Measurements from ENCODE around the gene CNGB1.
"Not testable (repeated sequence)": the region's sequence is repeated elsewhere in the genome, so short reads cannot be mapped to it uniquely, and the experiment has no call there.

Gene CNGB1

DNA sequence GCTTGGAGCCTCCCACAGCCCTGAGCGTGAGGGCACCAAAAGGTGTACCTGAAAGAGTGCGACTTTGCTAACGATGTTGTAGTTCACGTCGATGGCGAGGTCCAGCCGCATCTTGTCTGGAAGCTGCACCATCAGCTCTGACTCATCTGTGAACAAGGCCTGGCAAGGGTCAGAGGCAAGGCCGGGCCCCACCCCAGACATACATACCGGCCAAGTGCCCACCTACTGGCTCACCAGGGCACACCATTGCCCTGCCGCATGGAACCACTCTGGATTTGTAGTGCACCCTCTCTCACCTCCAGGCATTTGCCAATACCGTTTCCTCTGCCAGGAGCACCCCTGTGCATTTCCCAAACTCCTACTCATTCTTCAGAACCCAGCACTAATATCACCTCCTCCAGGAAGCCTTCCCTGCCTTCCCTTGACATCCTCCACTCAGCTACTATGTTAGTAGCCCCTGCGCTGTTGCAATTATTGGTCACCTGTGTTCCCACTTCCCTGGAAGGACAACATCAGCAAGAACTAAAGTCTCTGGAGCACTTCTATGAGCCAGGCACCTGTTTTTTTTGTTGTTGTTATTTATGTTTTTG, 69.4 kb downstream of the CNGB1 start:
- H3K4me3 ChIP-seq (ENCODE audit: low read depth in 1 of 5, low read length in 5 of 5), result no peak overlapping the region
- no peaks in the 10 kb centered on the region for H3K9me3 ChIP-seq (ENCODE audit: control insufficient read depth in 5 of 5, low read length in 5 of 5)
- no peak overlapping the region for H3K9ac ChIP-seq (ENCODE audit: low read length in 5 of 5)
- H3K27ac ChIP-seq (ENCODE audit: low read depth, low read length), result no peak overlapping the region
- peaks cover 13 to 25% (median 19%) of the 10 kb centered on the region in 5 donors for H3K27me3 ChIP-seq (ENCODE audit: control insufficient read depth in 5 of 5, insufficient read depth in 4 of 5, low read length in 5 of 5)
- no peaks in the 10 kb centered on the region for H3K36me3 ChIP-seq (ENCODE audit: control insufficient read depth in 5 of 5, insufficient read depth in 5 of 5, low read length in 5 of 5)
- H3K4me1 ChIP-seq (ENCODE audit: control insufficient read depth in 5 of 5, insufficient read depth in 5 of 5, low read length in 5 of 5), result no peaks in the 10 kb centered on the region

DNA sequence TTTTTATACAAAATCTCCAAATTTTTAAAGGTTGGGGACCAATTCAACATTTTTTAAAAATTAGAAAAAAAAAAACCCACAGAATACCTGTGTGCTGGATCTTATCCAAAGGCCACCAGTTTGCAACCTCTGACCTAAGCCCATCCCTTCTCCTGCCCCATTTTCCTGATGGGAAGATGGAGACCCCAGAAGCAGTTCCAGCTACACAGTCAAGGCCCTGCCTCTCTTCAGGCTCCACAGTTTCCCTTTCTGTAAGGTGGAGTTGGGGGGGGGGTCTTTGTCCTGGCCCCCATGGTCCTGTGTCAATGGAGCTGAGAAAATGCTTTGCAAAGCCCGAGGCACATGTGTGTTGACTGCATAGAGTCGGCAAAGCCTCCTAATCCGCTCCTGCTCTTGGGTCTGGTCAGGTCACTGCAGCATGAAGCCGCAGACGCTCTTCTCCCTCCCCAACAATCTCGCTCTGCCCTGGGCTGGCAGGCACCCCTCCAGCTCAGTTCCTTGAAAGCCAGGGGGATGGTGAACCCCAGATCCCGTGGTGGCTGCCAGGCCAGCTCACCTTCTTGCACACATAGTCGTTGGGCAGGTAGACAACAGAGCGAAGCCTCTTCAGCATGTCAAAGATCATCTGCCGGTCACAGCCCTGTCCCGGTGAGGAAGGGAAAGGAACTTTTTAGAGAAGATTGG, 70.0 kb downstream of the CNGB1 start:
- Histone ChIP-seq H3K9me3 (ENCODE audit: control insufficient read depth in 5 of 5, low read length in 5 of 5) (no peaks in the 10 kb centered on the region), H3K27ac (ENCODE audit: low read depth, low read length) (no peak overlapping the region), H3K4me3 (ENCODE audit: low read depth in 1 of 5, low read length in 5 of 5) (no peak overlapping the region), H3K27me3 (ENCODE audit: control insufficient read depth in 5 of 5, insufficient read depth in 4 of 5, low read length in 5 of 5) (peaks cover 10 to 23% (median 19%) of the 10 kb centered on the region in 5 donors), H3K4me1 (ENCODE audit: control insufficient read depth in 5 of 5, insufficient read depth in 5 of 5, low read length in 5 of 5) (peaks cover 0 to 3% (median 0%) of the 10 kb centered on the region in 5 donors), H3K36me3 (ENCODE audit: control insufficient read depth in 5 of 5, insufficient read depth in 5 of 5, low read length in 5 of 5) (no peaks in the 10 kb centered on the region), H3K9ac (ENCODE audit: low read length in 5 of 5) (no peak overlapping the region)

DNA sequence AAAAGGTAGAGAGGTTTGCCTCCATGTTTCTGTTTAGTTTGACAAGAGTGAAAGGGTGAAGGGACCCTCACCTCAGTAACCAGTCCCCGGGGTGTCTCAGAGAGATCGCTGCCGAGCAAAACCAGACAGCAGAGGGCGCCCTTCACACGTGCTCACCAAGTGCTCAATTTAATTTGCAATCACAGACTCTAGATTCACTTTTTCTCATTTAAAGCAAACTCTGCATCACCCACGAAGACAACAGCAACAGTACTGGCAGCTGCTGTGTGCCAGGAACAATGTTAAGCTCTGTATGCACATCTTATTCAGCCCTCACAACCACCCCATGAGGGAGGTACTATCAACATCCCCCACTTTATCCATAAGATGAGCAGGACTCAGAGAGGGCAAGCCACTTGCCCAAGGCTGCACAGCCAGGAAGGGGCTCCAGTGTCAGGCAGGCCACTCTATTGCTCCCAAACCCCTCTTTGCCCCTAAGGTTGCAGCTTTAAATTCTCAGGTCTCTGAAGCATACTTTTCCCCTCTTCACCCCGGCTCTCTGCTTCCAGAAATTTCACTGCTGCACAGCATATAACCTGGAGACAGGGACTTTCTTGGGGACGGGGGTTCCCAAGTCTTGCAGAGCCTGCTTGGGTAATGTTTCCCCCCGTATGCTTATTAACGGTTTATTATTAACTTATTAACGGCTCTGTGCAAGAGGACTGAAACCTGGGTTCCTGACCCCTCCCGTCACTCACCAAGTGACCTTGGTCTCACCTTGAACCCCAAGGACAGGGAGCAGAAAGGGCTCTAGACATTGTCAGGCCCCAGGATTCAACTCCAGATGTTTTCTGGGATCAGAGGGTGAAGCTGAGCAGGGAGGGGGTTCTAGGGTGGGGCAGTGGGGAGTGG, 70.9 kb downstream of the CNGB1 start:
- H3K9me3 ChIP-seq (ENCODE audit: control insufficient read depth in 5 of 5, low read length in 5 of 5), result no peaks in the 10 kb centered on the region
- no peaks in the 10 kb centered on the region for H3K36me3 ChIP-seq (ENCODE audit: control insufficient read depth in 5 of 5, insufficient read depth in 5 of 5, low read length in 5 of 5)
- H3K4me1 ChIP-seq (ENCODE audit: control insufficient read depth in 5 of 5, insufficient read depth in 5 of 5, low read length in 5 of 5), result peaks cover 0 to 5% (median 0%) of the 10 kb centered on the region in 5 donors
- H3K27ac ChIP-seq (ENCODE audit: low read depth, low read length), result no peak overlapping the region
- no peak overlapping the region for H3K9ac ChIP-seq (ENCODE audit: low read length in 5 of 5)
- peaks cover 10 to 23% (median 18%) of the 10 kb centered on the region in 5 donors for H3K27me3 ChIP-seq (ENCODE audit: control insufficient read depth in 5 of 5, insufficient read depth in 4 of 5, low read length in 5 of 5)
- no peak overlapping the region for H3K4me3 ChIP-seq (ENCODE audit: low read depth in 1 of 5, low read length in 5 of 5)

DNA sequence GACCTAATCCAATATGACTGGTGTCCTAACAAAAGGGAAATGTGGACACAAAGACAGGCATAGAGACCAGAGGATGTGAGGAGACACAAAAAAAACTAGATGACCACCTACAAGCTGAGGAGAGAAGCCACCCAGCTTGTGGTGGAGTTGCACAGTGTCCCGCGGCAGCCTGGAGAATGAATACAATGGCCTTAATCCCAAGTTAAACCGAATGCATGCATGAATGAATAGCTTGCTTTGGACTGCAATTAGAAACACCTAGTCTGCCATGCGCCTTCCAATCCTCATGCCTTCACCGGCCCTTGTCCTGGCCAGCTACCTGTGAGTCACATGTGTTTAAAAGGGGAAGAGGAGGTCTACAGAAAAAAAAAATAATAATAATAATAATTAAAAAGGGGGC, 72.0 kb downstream of the CNGB1 start:
- H3K9me3 ChIP-seq (ENCODE audit: control insufficient read depth in 5 of 5, low read length in 5 of 5), result no peaks in the 10 kb centered on the region
- no peaks in the 10 kb centered on the region for H3K36me3 ChIP-seq (ENCODE audit: control insufficient read depth in 5 of 5, insufficient read depth in 5 of 5, low read length in 5 of 5)
- peaks cover 0 to 9% (median 4%) of the 10 kb centered on the region in 5 donors for H3K4me1 ChIP-seq (ENCODE audit: control insufficient read depth in 5 of 5, insufficient read depth in 5 of 5, low read length in 5 of 5)
- no peak overlapping the region for H3K9ac ChIP-seq (ENCODE audit: low read length in 5 of 5)
- H3K27ac ChIP-seq (ENCODE audit: low read depth, low read length), result no peak overlapping the region
- no peak overlapping the region for H3K4me3 ChIP-seq (ENCODE audit: low read depth in 1 of 5, low read length in 5 of 5)
- H3K27me3 ChIP-seq (ENCODE audit: control insufficient read depth in 5 of 5, insufficient read depth in 4 of 5, low read length in 5 of 5), result peaks cover 5 to 17% (median 7%) of the 10 kb centered on the region in 5 donors

DNA sequence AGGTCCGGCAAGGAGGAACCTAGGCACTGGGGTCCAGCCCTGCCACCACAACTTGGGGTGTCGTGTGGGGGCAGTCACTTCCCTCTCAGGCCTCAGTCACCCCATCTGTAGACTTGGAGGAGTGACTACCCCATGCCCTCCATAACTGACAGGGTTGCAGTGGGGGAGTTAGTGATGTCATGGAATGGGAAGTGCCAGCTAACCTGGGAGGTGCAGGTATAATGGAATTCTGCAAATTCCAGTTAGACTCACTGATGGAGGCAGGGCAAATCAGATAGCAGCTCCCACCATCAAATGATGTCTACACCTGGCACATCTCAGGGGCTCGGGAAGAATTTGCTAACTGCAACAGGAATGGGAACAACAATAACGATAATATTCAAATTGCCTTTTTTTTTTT, 72.9 kb downstream of the CNGB1 start:
- Histone ChIP-seq H3K36me3 (ENCODE audit: control insufficient read depth in 5 of 5, insufficient read depth in 5 of 5, low read length in 5 of 5) (no peaks in the 10 kb centered on the region), H3K4me1 (ENCODE audit: control insufficient read depth in 5 of 5, insufficient read depth in 5 of 5, low read length in 5 of 5) (peaks cover 0 to 14% (median 6%) of the 10 kb centered on the region in 5 donors), H3K9ac (ENCODE audit: low read length in 5 of 5) (no peak overlapping the region), H3K9me3 (ENCODE audit: control insufficient read depth in 5 of 5, low read length in 5 of 5) (no peaks in the 10 kb centered on the region), H3K27me3 (ENCODE audit: control insufficient read depth in 5 of 5, insufficient read depth in 4 of 5, low read length in 5 of 5) (peaks cover 0 to 12% (median 0%) of the 10 kb centered on the region in 5 donors), H3K27ac (ENCODE audit: low read depth, low read length) (no peak overlapping the region), H3K4me3 (ENCODE audit: low read depth in 1 of 5, low read length in 5 of 5) (no peak overlapping the region)

DNA sequence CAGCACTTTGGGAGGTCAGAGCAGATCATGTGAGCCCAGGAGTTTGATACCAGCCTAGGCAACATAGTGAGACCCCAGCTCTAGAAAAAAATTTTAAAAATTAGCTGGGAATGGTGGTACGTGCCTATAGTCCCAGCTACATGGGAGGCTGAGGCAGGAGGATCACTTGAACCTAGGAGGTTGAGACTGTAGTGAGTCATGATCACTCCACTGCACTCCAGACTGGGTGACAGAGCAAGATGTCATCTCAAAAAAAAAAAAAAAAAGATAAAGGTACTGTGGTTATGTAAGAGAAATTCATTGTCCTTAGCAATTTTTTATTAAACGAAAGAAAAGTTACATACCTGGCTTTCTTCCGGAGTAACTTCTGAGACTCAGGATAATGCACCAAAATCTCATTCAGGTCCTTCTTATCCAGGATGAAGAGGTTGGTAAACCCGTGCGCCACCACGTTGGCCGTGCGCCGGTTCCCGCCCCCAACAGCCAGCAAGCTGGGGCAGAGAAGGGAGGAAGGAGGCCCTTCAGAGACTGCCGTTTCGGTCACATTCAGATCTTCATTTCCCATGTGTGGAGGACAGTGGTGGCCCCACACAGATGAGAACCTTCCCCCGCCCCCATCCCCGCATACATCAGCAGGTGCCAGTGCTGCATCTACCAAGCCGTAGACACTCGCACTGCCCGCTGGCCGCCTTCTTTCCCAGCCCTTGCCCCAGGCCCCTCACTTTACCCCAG, 73.7 kb downstream of the CNGB1 start:
- Histone ChIP-seq H3K27me3 (ENCODE audit: control insufficient read depth in 5 of 5, insufficient read depth in 4 of 5, low read length in 5 of 5) (peaks cover 0 to 14% (median 0%) of the 10 kb centered on the region in 5 donors), H3K9ac (ENCODE audit: low read length in 5 of 5) (no peak overlapping the region), H3K9me3 (ENCODE audit: control insufficient read depth in 5 of 5, low read length in 5 of 5) (no peaks in the 10 kb centered on the region), H3K27ac (ENCODE audit: low read depth, low read length) (no peak overlapping the region), H3K36me3 (ENCODE audit: control insufficient read depth in 5 of 5, insufficient read depth in 5 of 5, low read length in 5 of 5) (no peaks in the 10 kb centered on the region), H3K4me1 (ENCODE audit: control insufficient read depth in 5 of 5, insufficient read depth in 5 of 5, low read length in 5 of 5) (peaks cover 0 to 19% (median 6%) of the 10 kb centered on the region in 5 donors), H3K4me3 (ENCODE audit: low read depth in 1 of 5, low read length in 5 of 5) (no peak overlapping the region)

DNA sequence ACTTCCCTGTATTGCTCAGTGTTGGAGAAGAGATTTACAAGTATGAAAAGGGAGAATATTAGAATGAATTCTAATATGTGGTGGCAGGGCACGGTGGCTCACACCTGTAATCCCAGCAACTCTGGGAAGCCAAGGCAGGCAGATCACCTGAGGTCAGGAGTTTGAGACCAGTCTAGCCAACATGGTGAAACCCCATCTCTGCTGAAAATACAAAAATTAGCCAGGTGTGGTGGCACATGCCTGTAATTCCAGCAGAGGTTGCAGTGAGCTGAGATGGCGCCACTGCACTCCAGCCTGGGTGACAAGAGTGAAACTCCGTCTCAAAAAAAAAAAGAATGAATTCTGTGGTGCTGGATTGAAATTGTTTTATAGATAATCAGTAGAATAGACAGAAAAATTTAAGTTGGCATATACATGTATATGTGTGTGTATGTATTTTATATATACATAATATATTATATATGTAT, 75.8 kb downstream of the CNGB1 start:
- not testable (repeated sequence) for H3K36me3 ChIP-seq (ENCODE audit: control insufficient read depth in 5 of 5, insufficient read depth in 5 of 5, low read length in 5 of 5); H3K4me3 ChIP-seq (ENCODE audit: low read depth in 1 of 5, low read length in 5 of 5); H3K27me3 ChIP-seq (ENCODE audit: control insufficient read depth in 5 of 5, insufficient read depth in 4 of 5, low read length in 5 of 5); H3K27ac ChIP-seq (ENCODE audit: low read depth, low read length); H3K9me3 ChIP-seq (ENCODE audit: control insufficient read depth in 5 of 5, low read length in 5 of 5); H3K9ac ChIP-seq (ENCODE audit: low read length in 5 of 5)
- H3K4me1 ChIP-seq (ENCODE audit: control insufficient read depth in 5 of 5, insufficient read depth in 5 of 5, low read length in 5 of 5), result peaks cover 0 to 28% (median 14%) of the 10 kb centered on the region in 5 donors

DNA sequence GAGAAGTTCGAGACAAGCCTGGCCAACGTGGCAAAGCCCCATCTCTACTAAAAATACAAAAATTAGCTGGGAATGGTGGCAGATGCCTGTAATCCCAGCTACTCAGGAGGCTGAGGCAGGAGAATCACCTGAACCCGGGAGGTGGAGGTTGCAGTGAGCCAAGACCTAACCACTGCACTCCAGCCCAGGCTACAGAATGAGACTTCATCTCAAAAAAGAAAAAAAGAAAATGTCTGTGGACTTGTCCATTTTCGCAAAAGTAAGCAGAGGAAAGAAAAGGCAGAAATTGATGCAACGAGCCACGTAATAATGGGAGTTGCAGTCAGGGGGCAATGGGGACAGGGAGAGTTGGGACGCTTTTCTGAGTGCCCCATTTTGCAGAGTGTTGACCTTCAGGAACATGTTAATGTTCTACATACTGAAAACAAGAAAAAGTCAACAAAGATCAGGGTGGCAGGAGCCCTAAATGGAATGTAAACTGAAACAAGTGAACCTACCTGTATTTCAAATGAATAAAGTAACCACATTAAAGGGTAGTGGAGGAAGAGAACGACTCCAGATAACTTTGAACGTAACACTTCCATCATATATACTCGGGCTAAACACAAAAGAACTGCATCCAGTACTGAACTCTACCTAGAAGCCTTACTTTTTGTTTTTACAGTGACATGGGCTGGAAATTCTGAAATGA, 76.4 kb downstream of the CNGB1 start:
- peaks cover 0 to 3% (median 0%) of the 10 kb centered on the region in 5 donors for H3K27me3 ChIP-seq (ENCODE audit: control insufficient read depth in 5 of 5, insufficient read depth in 4 of 5, low read length in 5 of 5)
- H3K4me3 ChIP-seq (ENCODE audit: low read depth in 1 of 5, low read length in 5 of 5), result no peak overlapping the region
- no peaks in the 10 kb centered on the region for H3K36me3 ChIP-seq (ENCODE audit: control insufficient read depth in 5 of 5, insufficient read depth in 5 of 5, low read length in 5 of 5)
- peaks cover 0 to 34% (median 20%) of the 10 kb centered on the region in 5 donors for H3K4me1 ChIP-seq (ENCODE audit: control insufficient read depth in 5 of 5, insufficient read depth in 5 of 5, low read length in 5 of 5)
- no peak overlapping the region for H3K9ac ChIP-seq (ENCODE audit: low read length in 5 of 5)
- no peaks in the 10 kb centered on the region for H3K9me3 ChIP-seq (ENCODE audit: control insufficient read depth in 5 of 5, low read length in 5 of 5)
- no peak overlapping the region for H3K27ac ChIP-seq (ENCODE audit: low read depth, low read length)

Data from subcutaneous abdominal adipose tissue (tissue), 5 donors.